Subcutaneous adipose tissue (tissue), 4 donors: ENCODE measurements around the gene CAVIN2. TPM values are rescaled to one million over a fixed set of nuclear protein-coding genes. Genes with fewer than 3 reads are reported as not detected.

ENCODE experiments used
- CTCF ChIP-seq: fragments of 450-650 bp; IDR thresholded peaks from one replicate; pipeline ENCODE4 v1.5.1; 2016; ENCODE audit warnings: low read depth, mild to moderate bottlenecking, control low read depth, antibody characterized with exemption, moderate library complexity
- total RNA-seq, 4 donors: library from RNA; depleted of rRNA; stranded (reverse); fragments of >200 nt; gene quantifications; one replicate each; pipeline ENCODE4 v1.1.0, GENCODE V29; 2016

The CAVIN2 gene
- total RNA-seq, 4 donors from 2014 or later: 21.9 to 120 (median 62.2) TPM

DNA sequence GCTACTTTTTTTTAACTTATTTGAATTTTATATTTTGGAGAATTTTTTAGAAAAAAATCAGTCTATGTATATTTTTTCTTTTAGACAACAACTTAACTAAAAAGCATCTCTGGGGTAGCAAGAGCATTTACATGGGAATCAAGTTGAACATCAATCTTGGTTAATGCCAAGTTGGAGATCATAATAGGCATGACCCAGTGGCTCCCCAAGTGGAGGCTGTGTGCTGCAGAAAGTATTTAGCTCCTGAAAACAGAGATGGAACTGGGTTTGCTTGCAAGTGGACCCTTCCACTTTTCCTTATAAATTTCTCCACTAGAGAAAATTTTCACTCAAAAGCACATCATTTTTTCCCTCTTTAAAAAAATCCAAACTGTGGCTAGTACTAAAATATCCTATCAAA, 23.9 kb upstream of the CAVIN2 start:
- no peak for TF ChIP-seq CTCF

- TF ChIP-seq CTCF: no peak
These were observed 22.9 kb upstream of the CAVIN2 start for GRCh38 chr2:191869781-191870180.

GRCh38 chr2:191869178-191869577, 22.3 kb upstream of the CAVIN2 start:
- TF ChIP-seq CTCF: no peak

DNA sequence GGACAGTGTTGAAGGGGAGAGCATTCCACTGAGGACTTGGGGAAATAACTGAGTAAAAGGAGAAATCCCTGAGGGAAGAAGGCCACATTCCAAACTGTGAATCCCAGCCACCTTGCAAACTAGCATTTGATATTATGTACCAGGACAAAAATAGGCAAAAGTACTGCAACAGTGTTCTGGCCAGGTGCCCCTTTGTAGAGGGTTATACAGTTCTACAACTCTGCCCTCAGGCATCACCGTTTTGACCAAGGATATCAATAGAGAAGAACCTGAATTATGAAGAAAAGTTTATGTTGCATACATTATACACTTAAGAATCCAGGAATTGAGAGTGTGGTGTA, 20.6 kb upstream of the CAVIN2 start:
- TF ChIP-seq CTCF: no peak

DNA sequence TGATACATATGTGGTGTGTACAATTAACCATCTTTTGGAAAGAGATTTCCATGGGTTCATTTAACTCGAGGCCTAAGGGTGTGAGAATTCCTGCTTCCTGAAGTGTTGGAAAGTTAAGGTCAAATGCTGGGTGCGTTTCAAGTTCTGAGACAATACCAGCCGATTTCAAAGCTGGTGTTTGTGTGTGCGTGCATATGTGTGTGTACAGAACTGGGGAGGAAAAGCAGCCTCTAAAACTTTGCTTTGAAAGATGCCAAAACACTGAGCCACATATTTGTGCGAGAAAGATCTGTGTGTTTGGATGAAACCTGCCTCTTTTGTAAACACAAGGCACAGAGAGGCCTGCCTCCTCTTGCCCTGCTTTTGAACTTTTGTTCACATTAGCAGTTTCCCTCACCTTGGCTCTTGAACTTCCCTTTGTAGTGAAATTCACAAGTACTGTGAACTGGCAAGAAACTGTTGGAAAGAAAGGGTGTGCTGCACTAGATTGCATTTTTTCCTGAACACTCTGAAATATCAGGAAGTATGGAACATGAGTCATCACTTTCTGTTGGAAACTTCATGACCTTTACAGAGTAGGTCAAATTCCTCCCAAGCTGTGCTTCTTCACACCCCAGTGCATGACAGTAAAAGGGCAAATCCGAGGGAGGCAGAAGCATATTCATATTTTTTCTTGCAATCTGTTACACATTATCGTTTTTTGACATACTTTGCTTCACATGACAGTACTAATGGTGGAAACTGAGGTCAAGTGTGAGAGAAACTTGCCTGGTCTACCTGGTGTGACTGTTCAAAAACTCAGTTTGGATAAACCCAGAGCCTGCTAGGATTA, 20.0 kb upstream of the CAVIN2 start:
- no peak for TF ChIP-seq CTCF

DNA sequence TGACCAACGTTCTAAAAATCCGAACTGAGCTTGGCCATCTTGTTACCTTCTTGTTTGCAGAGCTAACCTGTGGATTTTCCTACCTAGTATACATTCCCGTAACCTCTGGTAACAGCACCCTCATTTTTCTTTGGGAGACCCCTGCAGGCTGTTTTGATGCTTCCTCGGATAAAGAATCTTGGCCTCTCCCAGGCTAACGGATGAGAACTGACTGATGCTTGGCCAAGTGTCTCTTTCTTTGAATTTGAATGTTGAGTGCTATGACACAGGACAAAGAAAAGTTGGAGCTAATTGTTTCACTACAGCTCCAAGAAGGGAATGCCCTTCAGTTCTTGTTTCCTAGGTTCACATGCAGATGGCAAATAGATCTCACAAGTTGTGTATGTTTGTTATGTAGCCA, 19.3 kb upstream of the CAVIN2 start:
- no peak for TF ChIP-seq CTCF

DNA sequence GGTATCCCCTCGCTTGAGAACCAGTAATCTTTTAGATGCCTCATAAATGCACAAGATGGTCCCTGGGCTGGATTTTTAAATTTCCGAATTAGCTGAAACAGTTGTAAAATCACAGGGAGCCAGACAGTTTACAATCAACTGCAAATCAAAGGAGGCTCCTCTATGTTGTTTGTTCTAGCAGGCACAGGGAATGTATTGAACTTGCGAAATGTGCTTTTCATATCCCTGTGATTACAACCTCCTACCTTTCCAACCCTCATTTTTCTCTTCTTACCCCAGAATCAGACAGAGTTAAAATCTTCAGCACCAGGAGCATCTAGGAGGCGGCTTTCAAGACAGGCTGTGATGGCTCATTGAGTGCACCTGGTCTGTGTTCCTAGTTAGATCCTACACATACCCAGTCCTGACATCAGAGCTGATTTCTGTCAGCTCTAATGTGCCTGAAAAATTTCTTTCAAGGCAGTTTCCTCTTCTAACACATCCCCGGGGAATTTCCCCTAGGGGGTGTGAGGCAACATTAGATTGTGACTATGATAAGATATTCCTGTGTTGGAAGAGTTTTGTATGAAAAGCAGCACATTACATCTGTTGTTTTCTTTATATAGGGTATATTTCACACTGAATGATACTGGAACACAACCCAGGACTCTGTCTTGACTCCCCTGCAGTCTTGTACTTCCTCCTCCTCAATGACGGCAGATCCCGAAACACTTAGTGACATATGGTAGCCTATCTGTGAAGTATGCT, 17.9 kb upstream of the CAVIN2 start:
- no peak for TF ChIP-seq CTCF
